ENCODE measurements around the gene ABHD17C. TPM values are rescaled to one million over a fixed set of nuclear protein-coding genes. Genes with fewer than 3 reads are reported as not detected.

ABHD17C gene
- total and polyA plus RNA-seq, 7 donors = 1.1 to 3.7 (median 2.6) TPM

DNA sequence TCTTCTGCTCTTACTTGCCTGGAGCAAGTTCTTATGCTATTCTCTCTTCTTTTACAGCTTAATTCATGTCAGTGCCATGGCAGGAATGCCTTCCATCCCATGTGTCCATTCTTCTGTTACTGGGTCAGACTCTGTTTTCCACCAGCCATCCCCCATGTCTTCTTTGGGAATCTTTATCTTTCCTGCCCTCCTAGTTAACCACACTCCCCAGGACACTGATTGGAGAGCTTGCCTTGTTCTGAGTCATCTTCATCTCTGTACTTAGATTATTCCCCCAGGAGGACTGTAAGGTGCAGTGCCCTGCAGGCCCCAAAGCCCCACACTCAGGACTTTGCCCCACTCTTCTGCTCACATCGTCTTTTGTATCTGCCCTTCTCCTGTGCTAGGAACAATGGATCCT is 3.6 kb downstream of the ABHD17C start:
- 96 to 100% (median 98%) methylated on average over 1 of the region's 1 CpG for WGBS, 3 donors
- intact Hi-C loops (cut with DNase I) = loop anchor here in 1 of 2 donors (5.0 to 10.0 kb wide), 2 partner anchors 79 to 134 kb away; partner anchors contain the start of gene CEMIP
- peaks cover 11% of the 10 kb centered on the region for H3K4me1 ChIP-seq

GRCh38 chr15:80699981-80700380 is 4.9 kb downstream of the ABHD17C start:
- H3K4me1 ChIP-seq = peaks cover 11% of the 10 kb centered on the region
- DNase-seq (no peak), ATAC-seq (no peak)
- no peak overlapping the region for H3K27ac ChIP-seq
- no peaks in the 10 kb centered on the region for H3K36me3 ChIP-seq (ENCODE audit: insufficient read depth in 1 of 2, low read depth in 1 of 2)
- intact Hi-C loops (cut with DNase I) = loop anchor here in 1 of 2 donors (5.0 to 10.0 kb wide), 2 partner anchors 77 to 135 kb away; partner anchors contain the start of gene CEMIP
- no peaks in the 10 kb centered on the region for H3K27me3 ChIP-seq (ENCODE audit: insufficient read depth in 3 of 3, low read length in 2 of 3)
- no peak overlapping the region for H3K4me3 ChIP-seq
- no peaks in the 10 kb centered on the region for H3K9me3 ChIP-seq
- WGBS, 3 donors = 97 to 100% (median 99%) methylated on average over 1 of the region's 1 CpG
- TF ChIP-seq CTCF (IDR thresholded peaks at IDR 0.05) = no peak

More for the DNA sequence above, 3.6 kb downstream of the ABHD17C start:
- TF ChIP-seq CTCF (IDR thresholded peaks at IDR 0.05) = no peak
- Histone ChIP-seq H3K36me3 (ENCODE audit: insufficient read depth in 1 of 2, low read depth in 1 of 2) (no peaks in the 10 kb centered on the region), H3K27me3 (ENCODE audit: insufficient read depth in 3 of 3, low read length in 2 of 3) (no peaks in the 10 kb centered on the region), H3K9me3 (no peaks in the 10 kb centered on the region), H3K27ac (no peak overlapping the region), H3K4me3 (no peak overlapping the region)
- ATAC-seq = no peak
- DNase-seq = no peak

GRCh38 chr15:80701676-80702311 is 6.7 kb downstream of the ABHD17C start:
- Histone ChIP-seq H3K27ac (no peak overlapping the region), H3K36me3 (ENCODE audit: insufficient read depth in 1 of 2, low read depth in 1 of 2) (no peaks in the 10 kb centered on the region), H3K4me1 (peaks cover 2% of the 10 kb centered on the region), H3K9me3 (no peaks in the 10 kb centered on the region), H3K4me3 (no peak overlapping the region), H3K27me3 (ENCODE audit: insufficient read depth in 3 of 3, low read length in 2 of 3) (no peaks in the 10 kb centered on the region)
- ATAC-seq (no peak), DNase-seq (no peak)
- TF ChIP-seq CTCF (IDR thresholded peaks at IDR 0.05) = no peak
- 81 to 87% (median 84%) methylated on average over 7 of the region's 7 CpGs for WGBS, 3 donors
- intact Hi-C loops (cut with DNase I) = no loop called here

DNA sequence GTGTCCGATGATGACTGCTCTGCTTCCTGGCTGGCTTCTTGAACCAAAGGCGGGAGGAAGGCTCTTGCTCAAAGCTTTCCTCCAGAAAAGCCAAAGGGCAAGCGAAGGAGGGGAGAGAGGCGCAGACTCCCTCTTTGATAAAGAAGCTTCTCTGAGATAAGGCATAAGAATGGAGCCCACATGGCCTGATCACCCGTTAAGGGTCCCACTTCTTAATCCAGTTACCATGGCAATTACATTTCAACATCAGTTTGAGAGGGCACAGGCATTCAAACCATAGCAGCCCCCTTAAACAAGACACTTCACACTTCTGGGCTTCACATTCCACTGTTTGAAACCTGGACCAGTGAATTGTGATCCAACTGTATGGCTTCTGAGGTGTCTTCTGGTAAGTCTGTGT is 8.0 kb downstream of the ABHD17C start:
- Histone ChIP-seq H3K4me1 (no peaks in the 10 kb centered on the region), H3K27me3 (ENCODE audit: insufficient read depth in 3 of 3, low read length in 2 of 3) (no peaks in the 10 kb centered on the region), H3K9me3 (no peaks in the 10 kb centered on the region), H3K36me3 (ENCODE audit: insufficient read depth in 1 of 2, low read depth in 1 of 2) (no peaks in the 10 kb centered on the region), H3K27ac (no peak overlapping the region), H3K4me3 (no peak overlapping the region)
- no peak for TF ChIP-seq CTCF (IDR thresholded peaks at IDR 0.05)
- ATAC-seq = no peak
- WGBS, 3 donors = 81 to 90% (median 88%) methylated on average over 5 of the region's 5 CpGs
- no peak for DNase-seq
- intact Hi-C loops (cut with DNase I) = no loop called here

DNA sequence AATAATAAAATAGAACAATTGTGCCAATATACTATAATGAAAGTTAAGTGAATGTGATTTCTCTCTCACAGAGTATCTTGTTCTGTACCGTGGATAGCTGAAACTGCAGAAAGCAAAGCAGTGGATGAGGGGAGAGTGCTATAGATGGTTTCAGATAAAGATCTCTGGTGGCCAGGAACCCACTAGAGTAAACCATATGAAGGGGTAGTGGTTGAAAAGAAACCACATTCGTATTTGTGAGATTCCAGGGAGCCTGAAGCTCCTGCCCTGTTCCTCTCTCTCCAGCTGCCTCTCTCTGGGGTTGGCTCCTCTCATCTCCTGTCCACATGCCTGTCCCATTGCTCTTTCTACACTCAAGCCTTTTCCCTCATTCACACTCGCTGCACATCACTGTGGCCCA is 8.9 kb downstream of the ABHD17C start:
- DNase-seq (no peak), ATAC-seq (no peak)
- Histone ChIP-seq H3K4me3 (no peak overlapping the region), H3K36me3 (ENCODE audit: insufficient read depth in 1 of 2, low read depth in 1 of 2) (no peaks in the 10 kb centered on the region), H3K27ac (no peak overlapping the region), H3K27me3 (ENCODE audit: insufficient read depth in 3 of 3, low read length in 2 of 3) (no peaks in the 10 kb centered on the region), H3K4me1 (no peaks in the 10 kb centered on the region), H3K9me3 (no peaks in the 10 kb centered on the region)
- intact Hi-C loops (cut with DNase I) = no loop called here
- WGBS, 3 donors = 81 to 88% (median 86%) methylated on average over 3 of the region's 3 CpGs
- no peak for TF ChIP-seq CTCF (IDR thresholded peaks at IDR 0.05)
